Activated gamma-delta T cell treated with Interleukin-2 at 50 U/mL for 16 hours (primary cell): Measurements from ENCODE around the gene TOX2.

ENCODE experiments used
- DNase-seq: peaks from one replicate; pipeline ENCODE4 v3.0.0-alpha.2; 2020

The TOX2 gene

GRCh38 chr20:43960231-43960630 is 45.6 kb downstream of the TOX2 start:
- DNase-seq = no peak

- no peak for DNase-seq
Observed at GRCh38 chr20:43961116-43961515, 46.5 kb downstream of the TOX2 start.

- no peak for DNase-seq
Observed at GRCh38 chr20:43961541-43962471, 47.2 kb downstream of the TOX2 start.

DNA sequence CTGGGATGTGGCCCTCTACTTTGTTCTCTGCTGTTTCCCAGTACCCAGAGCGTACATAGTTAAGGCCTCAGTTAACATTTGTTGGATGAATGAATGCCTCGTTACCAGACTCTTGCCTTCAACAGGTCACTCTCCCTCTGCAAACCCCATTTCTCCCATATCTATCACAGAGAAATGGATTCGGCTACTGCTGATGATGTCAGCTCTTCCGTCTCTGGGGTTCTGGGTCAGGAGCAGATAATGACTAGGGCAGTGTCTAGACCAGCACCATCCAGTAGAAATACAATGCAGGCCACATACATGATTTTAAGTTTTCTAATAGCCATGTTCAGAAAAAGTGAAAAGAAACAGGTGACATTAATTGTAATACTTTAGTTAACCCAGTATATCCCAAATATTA is 47.9 kb downstream of the TOX2 start:
- no peak for DNase-seq

GRCh38 chr20:43963233-43963632 is 48.6 kb downstream of the TOX2 start:
- no peak for DNase-seq

GRCh38 chr20:43963872-43964791 is 49.5 kb downstream of the TOX2 start:
- DNase-seq = peak; percentile 35

DNA sequence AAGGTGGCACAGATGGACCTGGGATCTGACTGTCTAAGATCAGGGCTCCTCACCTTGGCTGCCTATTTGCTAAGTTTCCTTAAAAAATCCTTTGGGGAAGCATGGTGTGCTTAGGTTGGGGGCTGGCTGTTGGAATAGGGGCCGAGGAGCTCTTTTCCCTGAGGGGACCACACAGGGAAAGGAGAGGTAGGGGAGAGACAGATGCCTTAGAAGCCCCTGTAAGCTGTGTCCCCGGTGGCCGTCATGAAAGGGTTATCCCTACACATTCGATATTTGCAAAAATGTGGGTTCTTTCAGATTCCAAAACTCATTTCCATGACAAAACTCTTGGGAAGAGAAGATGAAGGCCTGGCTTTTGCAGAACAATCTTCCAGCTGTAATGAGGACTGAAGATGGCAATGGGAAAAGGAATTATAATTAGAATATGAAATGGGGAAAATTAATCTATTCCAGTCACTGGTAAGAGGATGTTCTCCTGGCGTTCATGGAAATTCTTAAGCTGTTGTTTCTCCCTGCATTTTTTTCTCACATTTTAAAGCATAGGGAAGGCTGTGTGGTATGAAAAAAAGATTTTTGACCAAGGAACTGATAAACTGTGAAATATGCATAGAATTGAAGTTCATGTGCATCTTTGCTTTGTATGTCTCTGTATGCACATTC is 53.8 kb downstream of the TOX2 start:
- no peak for DNase-seq

- DNase-seq = no peak
Observed at GRCh38 chr20:43969028-43969447, 54.4 kb downstream of the TOX2 start.

GRCh38 chr20:43969501-43970182 is 55.0 kb downstream of the TOX2 start:
- DNase-seq = no peak

DNA sequence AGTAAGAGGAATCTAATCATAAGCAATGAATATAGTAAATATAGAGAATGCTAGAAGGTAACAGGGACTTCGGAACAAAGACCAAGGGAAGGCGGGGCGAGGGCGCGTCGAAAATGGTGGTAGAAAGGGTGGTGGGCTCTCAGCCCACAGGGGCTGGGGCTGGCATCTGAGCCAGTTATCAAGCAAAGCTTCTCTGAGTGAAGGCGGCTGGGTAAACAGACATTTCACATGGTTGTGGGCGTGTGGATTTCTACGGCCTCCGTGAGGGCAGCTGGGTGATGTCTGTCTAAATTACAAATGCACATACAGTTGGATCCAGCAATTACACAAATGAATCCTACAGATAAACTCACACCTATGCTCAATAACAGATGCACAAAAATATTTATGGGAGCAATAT is 56.6 kb downstream of the TOX2 start:
- no peak for DNase-seq

- no peak for DNase-seq
Observed at GRCh38 chr20:43972051-43972450, 57.4 kb downstream of the TOX2 start.

DNA sequence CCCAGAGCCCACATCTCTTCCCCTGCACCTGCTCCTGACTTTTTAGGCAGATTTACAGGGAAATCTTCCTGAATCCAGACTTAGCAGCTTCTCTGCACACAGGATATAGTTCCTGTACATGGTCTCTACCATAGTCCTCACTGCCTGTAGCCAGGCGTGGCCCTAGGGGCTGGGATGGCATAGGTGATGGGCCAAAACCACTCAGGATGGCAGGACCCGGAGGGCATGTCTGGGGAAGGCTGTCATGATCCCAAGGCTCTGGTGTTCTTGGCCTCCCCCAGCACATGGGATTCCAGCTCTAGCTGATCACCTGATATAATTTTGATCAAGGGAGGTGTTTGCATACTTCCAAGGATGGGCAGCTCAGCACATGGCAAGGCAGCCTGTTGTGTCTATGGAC is 58.0 kb downstream of the TOX2 start:
- DNase-seq = no peak

- DNase-seq = no peak
Observed at GRCh38 chr20:43973231-43973630, 58.6 kb downstream of the TOX2 start.

DNA sequence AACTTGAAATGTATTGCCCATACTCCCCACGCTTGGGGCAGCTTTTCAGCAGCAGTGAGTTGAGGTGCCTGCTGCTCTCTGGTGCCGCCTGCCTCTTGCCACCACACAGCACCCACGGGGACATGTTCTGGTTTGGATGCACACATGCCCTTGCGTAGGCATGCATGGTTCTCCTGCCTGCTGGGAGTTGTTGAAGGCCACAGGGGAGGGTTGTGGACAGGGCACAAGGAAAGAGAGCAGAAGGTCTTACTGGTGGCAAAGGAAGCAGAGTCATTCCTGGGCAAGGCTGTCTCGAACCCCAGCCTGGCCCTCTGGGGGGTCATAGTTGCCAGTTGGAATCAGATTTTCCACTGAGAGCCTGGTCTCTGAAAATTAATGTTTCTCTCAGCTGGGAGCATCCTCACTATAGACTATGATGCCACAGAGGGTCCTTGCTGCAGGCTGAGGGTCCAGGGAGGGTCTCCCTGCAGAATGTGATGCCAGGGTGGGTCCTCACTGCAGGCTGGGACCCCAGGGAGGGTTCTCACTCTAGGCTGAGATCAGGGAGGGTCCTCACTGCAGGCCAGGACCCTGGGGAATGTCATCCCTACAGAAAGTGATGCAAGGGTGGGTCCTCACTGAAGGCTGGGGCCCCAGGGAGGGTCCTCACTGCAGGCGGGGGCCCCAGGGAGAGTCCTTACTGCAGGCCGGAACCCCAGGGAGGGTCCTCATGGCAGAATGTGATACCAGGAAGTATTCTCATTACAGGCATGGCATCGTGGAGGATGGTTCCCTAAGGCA is 59.2 kb downstream of the TOX2 start:
- no peak for DNase-seq

DNA sequence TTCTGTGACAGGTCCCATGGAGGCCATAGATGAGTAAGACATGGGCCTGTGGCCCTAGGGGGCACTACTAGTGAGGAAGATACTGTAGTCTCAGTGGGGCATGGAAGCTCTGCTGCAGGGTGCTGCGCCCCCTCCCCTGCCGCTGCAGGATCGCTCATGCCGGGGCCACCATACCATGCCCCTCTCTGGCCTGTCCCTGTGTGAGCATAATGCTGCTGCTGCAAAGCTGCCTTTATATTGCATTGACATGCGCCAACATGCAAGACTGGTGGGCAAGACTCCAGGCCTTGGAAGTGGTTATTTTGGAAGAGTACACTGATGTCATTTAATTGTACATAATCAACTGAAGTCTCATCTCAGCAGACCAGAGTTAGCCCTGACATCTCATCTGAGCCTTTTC is 60.0 kb downstream of the TOX2 start:
- no peak for DNase-seq

DNA sequence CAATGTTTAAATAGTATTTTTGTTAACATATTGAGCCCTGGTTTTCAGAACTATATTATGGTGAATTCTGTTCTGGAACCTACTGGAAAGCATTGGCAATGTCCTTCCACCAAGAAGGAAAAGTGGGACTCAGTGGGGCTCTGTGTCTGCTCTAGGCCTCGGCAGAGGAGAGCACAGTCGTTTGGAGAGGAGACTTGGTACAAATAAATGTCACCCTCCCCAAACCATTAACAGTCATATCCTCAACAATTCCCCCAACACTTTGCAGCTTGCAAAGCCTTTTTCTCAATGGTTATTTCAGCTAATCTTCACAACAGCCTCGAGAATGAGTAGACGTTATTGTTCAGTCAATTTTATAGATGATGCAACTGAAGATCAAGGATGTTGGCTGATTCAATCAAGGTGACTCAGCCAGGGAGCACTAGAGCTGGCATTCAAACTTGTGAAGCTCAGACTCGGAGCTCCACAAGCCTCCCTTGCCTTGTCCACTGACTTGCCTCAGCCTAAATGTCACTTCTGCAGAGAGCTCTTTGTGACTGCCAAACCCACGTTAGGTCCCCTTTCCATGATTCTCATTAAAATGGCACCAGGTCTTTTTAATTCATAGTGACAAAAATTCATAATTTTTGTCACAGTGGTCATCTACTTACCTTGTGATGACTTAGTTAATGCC is 60.6 kb downstream of the TOX2 start:
- DNase-seq = no peak

- no peak for DNase-seq
Observed at GRCh38 chr20:43976547-43976946, 61.9 kb downstream of the TOX2 start.

- no peak for DNase-seq
Observed at GRCh38 chr20:43977252-43977651, 62.6 kb downstream of the TOX2 start.

DNA sequence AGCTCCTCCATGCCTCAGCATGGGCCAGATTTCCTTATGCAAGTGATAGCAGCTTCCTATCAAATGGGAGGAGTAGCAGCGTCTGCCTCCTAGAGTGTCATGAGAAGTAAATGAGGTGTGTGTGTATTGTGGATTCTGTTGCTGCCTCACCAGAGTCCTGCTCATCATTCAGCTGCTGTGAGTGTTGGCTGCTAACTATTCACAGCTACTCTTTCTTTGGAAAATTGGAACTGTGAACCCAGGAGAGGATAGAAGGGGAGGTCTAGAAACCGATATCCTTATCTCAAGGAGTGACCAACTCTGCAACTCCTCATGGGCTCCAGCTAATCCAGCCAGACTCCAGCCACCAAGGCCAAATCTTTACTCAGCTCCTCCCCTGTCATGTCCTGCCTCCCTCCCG is 63.3 kb downstream of the TOX2 start:
- no peak for DNase-seq

- no peak for DNase-seq
Observed at GRCh38 chr20:43979576-43980105, 65.0 kb downstream of the TOX2 start.

DNA sequence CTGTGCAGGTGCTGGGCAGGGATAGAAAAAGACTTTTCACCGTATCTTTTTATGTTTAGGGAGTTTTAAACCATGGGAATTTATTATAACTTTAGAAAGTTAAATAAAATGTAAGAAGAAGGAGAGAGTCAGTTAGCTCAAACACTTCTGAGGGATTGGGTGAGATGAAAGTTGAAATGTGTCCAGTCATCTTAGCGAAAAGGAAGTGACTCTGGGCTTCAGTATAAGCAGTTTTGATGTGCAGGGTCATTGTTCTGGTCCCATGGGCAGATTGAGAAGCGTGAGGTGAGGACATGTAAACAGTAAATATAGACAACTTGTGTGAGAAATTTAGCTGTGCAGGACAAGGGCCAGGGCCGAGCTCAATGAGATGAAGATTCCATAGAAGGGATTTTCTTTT is 66.9 kb downstream of the TOX2 start:
- DNase-seq = no peak
